ENCODE measurements around the gene ODAD2.
"Not testable (repeated sequence)": the region's sequence is repeated elsewhere in the genome, so short reads cannot be mapped to it uniquely, and the experiment has no call there.

The ODAD2 gene, protein sequence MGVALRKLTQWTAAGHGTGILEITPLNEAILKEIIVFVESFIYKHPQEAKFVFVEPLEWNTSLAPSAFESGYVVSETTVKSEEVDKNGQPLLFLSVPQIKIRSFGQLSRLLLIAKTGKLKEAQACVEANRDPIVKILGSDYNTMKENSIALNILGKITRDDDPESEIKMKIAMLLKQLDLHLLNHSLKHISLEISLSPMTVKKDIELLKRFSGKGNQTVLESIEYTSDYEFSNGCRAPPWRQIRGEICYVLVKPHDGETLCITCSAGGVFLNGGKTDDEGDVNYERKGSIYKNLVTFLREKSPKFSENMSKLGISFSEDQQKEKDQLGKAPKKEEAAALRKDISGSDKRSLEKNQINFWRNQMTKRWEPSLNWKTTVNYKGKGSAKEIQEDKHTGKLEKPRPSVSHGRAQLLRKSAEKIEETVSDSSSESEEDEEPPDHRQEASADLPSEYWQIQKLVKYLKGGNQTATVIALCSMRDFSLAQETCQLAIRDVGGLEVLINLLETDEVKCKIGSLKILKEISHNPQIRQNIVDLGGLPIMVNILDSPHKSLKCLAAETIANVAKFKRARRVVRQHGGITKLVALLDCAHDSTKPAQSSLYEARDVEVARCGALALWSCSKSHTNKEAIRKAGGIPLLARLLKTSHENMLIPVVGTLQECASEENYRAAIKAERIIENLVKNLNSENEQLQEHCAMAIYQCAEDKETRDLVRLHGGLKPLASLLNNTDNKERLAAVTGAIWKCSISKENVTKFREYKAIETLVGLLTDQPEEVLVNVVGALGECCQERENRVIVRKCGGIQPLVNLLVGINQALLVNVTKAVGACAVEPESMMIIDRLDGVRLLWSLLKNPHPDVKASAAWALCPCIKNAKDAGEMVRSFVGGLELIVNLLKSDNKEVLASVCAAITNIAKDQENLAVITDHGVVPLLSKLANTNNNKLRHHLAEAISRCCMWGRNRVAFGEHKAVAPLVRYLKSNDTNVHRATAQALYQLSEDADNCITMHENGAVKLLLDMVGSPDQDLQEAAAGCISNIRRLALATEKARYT

DNA sequence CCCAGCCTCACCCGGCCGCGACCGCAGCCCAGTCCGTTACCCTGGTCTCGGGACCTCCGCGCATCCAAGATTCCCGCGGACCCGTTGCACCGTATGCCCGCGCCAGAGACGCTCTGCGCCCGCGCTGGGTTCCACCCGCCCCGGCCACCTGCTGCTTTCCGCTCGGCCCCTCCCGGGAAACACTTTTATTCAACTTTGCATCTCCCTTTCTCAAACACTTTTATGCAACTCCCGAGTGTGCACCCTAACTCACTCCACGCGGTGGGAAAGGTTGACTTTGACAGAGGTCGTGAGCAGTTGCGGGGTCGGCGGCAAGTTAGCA is at the start of gene ODAD2:
Gene ODAD2 (minus strand): TSS at position 126 of the 322 bp plus-strand sequence. CDS start 3,937 bp downstream, outside the sequence.
- FAIRE-seq: no peak

DNA sequence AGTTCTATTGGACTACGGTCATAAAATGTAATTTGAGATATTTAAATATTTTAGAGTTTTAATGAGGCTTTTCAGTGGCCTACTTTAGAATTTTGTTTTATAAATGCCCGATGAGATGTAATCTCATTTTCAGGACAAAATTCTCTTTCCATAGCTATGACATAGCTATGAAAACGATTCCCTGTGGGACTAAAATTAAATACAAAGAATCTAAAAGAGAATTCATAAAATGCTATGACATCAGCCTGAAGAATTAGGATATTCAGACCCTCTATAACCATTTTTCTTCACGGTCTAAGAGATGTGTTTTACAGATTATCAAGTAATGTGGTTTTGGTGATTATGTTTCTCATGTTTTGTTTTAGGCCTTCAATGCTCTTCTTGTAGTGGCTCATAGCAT is 48.2 kb upstream of the ODAD2 start:
- no peak for FAIRE-seq

DNA sequence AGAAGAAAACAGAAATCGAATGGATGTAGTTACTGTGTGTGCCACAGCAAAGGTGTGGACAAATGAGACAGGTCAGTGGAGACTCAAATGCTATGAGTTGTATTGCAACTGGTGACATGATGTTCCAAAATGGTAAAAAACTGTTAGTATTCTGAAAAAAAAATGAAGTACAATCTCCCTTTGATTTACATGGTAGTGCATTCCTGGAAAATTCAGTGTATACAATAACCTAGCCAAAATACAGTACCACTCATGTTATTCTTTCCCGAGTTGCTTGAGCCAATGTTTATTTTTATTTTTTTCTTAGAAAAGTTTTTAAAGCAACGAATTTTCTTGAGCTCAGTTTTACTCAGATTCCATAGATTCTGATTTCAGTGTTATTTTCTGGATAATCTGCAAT is 47.7 kb upstream of the ODAD2 start:
- no peak for FAIRE-seq

DNA sequence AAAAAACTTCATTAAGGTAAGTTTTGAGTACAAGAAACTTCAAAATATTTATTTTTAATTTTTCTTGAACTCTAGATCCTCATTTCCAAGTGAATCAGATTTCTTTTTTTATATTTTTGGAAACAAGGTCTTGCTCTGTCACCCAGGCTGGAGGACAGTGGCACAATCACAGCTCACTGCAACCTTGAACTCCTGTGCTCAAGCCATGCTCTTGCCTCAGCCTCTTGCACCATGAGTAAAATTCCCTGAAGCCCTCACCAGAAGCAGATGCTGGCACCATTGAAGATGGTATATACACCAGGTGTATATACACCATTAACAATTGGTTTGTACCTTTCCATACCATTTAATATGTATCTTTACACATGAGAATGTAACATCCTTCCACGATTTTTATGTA is 45.1 kb upstream of the ODAD2 start:
- no peak for FAIRE-seq

DNA sequence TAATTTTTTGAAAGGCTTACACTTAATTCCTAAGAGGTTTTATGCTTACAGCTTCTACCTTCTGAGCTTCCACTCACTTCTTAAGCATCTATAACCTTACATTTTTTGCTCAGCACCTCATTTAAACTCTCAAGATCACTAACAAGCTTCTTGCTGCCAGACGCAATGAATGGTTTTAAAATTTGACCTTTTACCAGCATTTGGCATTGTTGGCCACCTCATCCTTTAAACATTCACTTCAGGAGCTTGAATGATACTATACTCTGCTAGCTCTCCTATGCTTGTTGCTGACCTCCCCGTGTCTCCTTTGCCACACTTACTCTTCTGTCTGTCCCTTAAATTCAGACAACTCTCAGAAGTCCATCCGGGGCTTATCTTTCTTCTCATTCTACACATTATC is 37.7 kb upstream of the ODAD2 start:
- no peak for FAIRE-seq

DNA sequence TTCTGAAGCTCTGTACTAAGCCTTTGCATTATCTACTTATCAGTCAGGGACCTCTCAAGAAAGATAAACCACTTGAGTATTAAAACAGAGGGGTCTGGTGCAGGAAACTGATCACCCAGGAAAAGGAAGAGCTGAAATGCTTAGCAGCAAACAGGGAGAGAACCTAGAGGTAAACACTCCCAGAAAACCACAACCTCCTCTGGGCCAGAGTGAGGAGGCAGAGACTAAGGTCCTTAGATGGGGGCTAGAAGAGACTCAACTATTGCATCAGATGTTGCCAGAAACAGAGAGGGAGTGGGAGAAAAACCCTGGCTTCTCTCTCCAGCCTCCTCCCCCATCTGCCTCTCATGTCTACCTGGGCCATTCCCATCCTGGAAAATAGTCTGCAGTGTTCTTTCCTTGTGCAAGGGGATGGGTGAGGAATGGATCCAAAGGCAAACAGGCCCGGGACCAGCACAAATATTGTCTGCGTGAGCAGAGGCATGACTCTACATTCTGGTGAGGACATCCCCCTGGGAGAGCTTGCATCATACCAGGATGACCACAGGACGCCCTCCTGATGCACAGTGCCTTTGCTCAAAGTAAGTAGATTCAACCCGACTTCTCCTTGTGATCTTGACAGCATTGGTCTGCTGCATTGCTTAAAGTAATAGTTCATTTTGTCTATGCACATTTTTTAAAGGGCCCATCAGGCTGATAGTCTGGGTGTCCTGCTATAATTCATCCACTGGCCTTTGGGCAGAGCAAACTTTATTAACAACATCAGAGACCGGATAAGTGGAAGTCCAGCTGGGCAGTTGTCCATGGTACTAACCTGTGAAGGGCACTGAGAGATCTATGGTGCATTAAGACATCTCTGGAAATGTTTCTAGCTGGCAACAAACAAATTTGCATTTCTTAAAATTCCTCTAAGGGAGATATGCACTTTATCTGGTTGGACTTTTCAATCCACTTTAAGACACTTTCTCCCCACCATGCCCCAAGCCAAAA is 22.4 kb upstream of the ODAD2 start:
- FAIRE-seq: no peak

DNA sequence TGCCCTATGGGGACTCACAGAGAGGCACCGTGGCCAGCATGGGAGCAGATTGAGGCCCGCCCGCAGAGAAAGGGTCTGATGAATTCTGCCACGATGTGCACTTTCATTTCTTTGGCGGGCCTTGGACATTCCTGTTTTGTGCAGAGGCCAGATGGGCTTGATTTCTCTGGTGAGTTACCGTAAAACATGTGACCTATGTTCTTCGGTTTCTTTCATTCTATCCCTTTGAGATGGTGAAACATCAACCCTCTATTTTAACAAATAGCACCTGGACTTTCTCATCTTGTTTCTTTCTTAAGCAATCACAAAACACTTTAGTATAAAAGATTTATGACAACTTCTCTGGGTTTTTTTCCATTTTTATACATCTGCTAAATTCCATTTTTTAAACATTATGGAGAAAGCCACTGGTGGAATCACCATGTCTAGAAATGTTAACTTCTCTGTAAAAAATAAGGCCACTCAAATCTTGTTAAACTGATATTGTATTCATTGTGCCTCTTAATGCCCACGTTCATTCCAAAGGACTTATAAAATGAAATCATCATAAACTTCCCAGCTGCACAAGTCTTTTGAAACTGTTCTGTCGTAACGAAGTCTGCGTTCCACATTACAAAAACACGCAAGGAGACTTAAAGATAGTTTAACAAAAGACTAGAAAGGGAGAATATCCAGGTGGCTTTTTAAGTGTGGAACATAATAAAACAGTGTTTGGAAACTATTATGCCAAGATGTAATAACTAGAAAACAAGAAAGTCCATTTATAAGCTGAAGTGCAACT is 21.4 kb upstream of the ODAD2 start:
- no peak for FAIRE-seq

DNA sequence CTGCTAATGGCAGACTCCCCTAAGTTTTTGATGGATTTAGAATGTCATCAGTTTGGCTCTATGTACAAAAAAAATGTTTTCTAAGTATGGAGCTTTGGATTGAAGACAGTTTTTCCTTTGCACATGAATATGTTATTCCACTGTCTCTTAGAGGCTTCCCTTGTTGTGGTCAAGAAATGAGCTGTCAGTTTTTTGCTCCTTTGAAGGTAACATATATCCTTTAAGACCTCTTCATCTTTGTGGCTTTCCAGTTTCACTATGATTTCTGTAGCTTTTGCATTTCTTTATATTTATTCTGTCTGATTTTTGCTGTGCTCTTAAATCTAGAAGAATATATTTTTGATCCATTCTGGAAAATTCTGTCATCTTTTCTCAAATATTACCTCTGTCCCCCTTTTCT is 15.8 kb upstream of the ODAD2 start:
- no peak for FAIRE-seq

DNA sequence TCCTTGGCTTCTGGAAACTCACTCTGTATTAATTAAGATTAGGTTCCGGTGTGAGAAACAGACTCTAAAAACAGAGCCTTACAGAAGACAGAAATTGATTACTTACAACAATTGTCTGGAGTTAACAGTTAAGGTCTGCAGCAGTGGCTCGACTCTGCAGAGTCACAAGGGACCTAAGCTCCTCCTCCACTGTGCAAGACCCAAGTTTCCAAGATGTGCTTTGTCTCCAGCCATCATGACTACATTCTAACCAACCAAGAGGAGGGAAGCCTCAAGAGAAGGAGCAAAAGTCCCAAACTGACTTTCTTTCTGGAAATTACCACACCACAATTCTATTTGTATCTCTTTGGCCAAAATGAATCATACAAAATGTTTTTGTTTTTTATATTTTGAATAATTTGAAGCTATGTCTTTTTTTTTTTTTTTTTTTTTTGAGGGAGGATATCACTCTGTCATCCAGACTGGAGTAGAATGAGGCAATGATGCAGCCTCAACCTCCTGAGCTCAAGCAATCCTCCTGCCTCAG is 14.2 kb upstream of the ODAD2 start:
- FAIRE-seq: no peak

DNA sequence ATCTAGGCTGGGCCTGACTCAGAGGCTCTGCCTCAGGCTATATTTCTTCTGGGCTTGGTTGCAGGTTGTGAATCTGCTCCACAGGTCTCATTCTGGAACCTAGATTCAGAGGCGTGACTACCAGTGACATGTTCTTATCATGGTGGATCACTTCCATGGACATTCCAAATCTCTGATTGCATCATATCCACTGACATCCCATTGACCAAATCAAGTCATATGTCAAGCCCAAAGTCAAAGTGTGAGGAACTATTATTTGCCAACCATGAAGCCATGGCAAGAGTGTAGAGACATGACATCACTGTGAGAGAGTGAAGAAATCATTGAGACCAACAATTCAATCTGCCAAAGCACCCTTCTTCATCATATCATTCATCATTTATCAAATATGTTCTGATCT is 11.9 kb upstream of the ODAD2 start:
- no peak for FAIRE-seq

DNA sequence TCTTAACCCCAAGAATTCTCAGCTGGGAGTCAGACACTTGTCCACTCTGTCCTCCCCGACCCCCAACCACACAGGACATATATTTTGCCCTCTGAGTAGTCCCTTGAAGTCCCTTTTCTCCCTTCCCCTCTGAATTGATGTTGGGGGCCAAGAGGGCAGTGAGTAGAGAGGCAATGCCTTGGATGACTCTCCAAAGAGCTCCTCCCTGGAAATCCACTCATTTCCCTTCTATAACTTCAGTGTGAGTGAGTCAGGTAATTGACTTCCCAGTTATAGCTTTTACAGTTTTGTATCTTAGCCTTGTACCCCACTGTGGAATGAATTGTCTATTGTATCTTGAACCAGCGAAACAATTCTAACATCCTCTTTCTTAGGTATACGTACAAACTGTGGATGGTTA is 9.2 kb upstream of the ODAD2 start:
- no peak for FAIRE-seq

DNA sequence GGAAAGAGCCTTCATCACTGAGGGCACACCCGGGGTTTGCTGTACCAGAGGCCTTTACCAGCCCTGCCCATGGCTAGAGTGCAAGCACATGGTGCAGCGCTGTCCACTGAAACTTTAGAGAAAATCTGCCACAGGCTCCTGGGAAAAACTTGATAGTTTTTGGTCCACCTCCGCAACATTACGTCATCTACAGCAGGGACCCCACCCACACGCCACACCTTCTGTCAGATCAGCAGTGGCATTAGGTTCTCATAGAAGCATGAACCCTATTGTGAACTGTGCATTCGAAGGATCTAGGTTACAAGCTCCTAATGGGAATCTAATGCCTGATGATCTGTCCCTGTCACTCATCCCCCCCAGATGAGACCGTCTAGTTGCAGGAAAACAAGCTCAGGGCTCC is 2.5 kb upstream of the ODAD2 start:
- FAIRE-seq: no peak

DNA sequence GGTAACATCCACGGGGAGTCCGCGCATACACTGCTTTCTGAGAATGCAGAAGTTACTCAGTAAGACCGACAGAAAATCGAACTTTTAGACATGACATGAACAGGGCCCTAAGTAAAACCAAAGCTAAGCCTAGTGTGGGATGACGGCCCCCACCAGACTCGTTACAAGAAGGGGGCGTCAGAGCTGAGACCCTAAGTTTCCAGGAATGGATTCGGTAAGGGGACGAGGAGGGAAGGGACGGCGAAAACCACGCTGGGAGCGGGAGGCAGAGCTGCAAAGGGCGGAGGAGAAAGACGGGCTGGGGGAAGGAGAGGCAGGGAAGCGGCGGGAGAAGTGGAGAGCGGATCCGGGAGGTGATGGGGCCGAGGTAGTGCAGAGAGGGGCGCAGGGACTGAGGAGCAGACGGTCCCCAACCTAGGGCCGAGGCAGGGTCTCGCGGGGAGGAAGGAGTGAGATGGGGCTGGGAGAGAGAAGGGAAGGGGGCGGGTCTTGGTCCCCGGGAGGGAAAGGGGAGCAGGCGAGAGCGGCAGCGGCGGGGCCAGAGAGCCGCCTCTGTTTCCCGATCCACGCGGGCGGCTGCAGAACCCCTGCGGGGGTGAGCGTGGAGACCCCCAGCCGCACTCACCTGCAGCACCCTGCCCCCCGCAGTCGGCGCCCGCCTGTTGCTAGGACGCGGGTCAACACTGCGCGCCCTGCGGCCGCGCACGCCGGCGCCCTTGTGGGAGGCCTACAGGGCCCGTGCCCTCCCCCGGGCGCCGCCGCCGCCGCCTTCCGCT is 513 bp downstream of the ODAD2 start:
- FAIRE-seq: no peak

DNA sequence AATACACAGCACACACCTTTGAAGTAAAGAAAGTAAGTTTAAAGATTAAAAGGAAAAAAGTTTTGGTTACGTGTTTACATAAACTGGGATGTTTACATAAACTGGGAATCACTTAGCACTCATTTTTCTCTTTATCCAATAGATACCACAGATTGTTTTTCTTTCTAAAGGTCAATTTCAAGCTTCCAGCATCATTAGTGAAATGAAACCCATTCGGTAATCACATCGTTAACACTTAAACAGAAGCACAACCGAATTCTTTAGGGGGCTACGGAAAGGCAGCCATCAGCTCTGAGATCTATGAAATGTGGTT is 1.1 kb downstream of the ODAD2 start:
- FAIRE-seq: no peak

DNA sequence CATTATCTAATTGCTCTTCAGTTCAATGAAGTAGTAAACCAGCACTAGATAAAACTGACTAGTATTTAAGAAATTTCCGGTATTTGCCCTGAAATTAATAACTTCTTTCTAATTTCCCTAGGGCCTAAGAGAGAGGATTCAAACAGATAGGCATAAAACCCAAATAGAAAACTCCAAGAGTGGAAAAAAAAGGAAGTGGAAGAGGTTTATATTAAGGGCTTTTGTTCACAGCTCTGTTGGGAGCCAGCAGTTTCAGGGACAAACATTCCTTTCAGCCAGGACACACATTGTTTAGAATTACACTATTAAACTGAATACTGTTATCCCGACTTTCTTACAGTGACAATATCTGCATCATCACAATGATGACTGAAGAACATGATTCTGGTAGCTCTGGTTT is 3.6 kb downstream of the ODAD2 start:
- FAIRE-seq: no peak

DNA sequence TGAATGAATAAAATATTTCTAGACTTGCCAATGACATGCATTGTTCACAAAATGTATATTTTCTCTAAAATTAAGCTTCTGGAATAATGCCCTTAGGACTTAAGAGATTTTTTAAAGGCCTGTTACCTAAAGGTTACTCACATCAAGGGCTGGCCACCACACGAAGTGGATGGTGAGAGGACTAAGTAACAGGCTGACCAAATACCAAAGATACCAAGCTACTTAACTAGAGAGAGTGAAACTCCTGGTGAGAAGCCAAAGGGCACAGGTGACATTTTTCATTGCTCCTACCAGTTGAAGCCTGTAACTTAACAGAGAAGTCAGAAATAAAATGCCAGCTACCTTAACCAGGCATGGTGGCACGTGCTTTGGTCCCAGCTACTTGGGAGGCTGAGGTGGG is 9.5 kb downstream of the ODAD2 start:
- FAIRE-seq: not testable (repeated sequence)

DNA sequence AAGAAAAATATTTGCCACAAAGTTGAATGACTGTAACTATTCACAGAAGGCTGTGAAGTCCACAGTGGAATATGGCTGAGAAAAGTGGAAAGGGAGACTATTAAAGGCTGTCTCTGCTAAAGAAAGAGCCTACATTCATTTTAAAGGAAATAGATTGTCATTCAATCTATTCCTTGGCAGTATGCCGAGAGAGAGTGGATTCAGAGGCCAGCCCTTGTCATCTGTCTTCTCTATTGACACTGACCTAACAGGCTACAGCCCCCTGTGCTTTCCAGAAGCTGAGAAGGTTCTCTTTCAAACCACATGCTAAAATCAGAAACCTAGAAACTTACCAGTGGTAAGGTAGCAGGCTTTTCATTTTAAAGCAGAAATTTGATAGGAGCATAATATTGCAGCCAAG is 12.1 kb downstream of the ODAD2 start:
- no peak for FAIRE-seq

DNA sequence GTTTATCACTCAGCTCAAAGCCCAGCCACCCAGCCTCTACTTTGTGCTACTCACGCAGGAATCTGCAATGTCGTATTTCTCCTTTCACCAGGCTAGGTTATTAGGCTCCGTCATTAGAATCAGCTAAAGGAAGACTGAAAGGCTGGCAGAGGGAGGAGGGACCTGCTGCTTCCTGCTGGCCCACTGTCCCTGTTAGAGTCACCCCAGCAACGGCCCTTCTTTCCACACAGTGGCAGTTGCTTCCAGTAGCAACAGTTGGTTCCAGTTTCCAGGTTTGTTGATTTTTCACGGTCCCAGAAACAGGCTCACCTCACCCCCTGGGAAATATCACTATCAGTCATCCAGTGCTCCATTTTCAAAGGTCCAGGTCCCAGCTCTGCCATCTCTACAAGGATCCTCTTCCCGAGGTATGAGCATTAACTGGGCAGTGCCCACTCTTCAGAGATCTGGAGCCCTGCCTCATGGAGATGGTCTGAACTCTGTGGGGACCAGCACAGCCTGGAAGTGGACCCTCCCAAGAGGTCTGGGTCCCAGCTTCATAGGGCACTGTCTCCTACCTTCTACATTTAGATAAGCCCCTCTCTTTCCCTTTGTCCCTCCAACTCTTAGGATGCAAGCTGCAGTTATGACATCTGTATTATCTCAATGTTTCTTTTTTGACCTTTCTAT is 15.9 kb downstream of the ODAD2 start:
- no peak for FAIRE-seq

DNA sequence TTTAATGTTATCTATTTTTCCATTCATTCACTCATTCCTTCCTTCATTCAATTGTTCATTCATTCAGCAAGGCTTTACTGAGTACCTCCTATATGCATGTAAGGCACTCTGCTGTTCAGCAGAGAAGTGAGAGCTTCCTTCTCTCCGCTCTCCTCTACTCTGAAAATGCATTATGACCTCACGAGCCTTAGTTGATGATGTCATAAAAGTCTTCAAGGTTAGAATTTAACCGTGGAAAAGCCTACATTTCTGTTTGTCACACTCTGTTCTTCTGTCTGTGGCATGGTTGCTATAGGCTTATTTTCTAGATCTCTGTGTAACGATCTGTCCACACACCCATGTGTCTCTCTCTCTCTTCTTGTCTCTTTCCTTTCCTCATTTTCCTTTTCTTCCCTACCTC is 17.1 kb downstream of the ODAD2 start:
- no peak for FAIRE-seq

DNA sequence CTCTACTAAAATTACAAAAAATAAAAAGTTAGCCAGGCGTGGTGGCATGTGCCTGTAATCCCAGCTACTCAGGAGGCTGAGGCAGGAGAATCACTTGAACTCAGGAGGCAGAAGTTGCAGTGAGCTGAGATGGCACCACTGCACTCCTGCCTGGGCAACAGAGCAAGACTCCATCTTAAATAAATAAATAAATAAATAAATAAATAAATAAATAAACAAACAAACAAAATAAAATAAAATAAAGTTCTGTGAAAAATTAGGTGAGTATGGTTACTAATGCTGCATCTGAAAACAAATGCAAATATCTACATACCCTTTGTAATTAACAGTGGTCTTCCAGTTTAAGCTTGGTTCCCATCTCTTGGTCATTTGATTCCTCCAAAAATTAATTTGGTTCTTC is 28.1 kb downstream of the ODAD2 start:
- not testable (repeated sequence) for FAIRE-seq

Measured in endometrium (tissue), 2 donors.